ENCODE results near the gene ASTN1. TPM values are rescaled to one million over a fixed set of nuclear protein-coding genes. Genes with fewer than 3 reads are reported as not detected.

The ASTN1 gene
- total RNA-seq, 1 experiment from 2014 or later = not detected

GRCh38 chr1:177043597-177043996, 120.9 kb downstream of the ASTN1 start:
- DNase-seq (ENCODE audit: low spot score) = no peak

GRCh38 chr1:177035586-177035985, 128.9 kb downstream of the ASTN1 start:
- DNase-seq (ENCODE audit: low spot score) = no peak

GRCh38 chr1:177033628-177034027, 130.9 kb downstream of the ASTN1 start:
- no peak for DNase-seq (ENCODE audit: low spot score)

GRCh38 chr1:177032434-177032833, 132.1 kb downstream of the ASTN1 start:
- no peak for DNase-seq (ENCODE audit: low spot score)

GRCh38 chr1:177024623-177025022, 139.9 kb downstream of the ASTN1 start:
- DNase-seq (ENCODE audit: low spot score) = no peak

GRCh38 chr1:177023726-177024125, 140.8 kb downstream of the ASTN1 start:
- DNase-seq (ENCODE audit: low spot score) = no peak

GRCh38 chr1:177023249-177023648, 141.3 kb downstream of the ASTN1 start:
- DNase-seq (ENCODE audit: low spot score) = no peak

GRCh38 chr1:177021687-177022086, 142.8 kb downstream of the ASTN1 start:
- no peak for DNase-seq (ENCODE audit: low spot score)

- DNase-seq (ENCODE audit: low spot score) = no peak
Measured at GRCh38 chr1:177020851-177021589, 143.5 kb downstream of the ASTN1 start.

- no peak for DNase-seq (ENCODE audit: low spot score)
Measured at GRCh38 chr1:177017287-177017852, 147.1 kb downstream of the ASTN1 start.

- no peak for DNase-seq (ENCODE audit: low spot score)
Measured at GRCh38 chr1:177014325-177014724, 150.2 kb downstream of the ASTN1 start.

GRCh38 chr1:177012342-177012925, 152.1 kb downstream of the ASTN1 start:
- no peak for DNase-seq (ENCODE audit: low spot score)

GRCh38 chr1:177011508-177011907, 153.0 kb downstream of the ASTN1 start:
- DNase-seq (ENCODE audit: low spot score) = no peak

GRCh38 chr1:177010211-177010825, 154.2 kb downstream of the ASTN1 start:
- DNase-seq (ENCODE audit: low spot score) = no peak

- no peak for DNase-seq (ENCODE audit: low spot score)
Measured at GRCh38 chr1:177008653-177009052, 155.9 kb downstream of the ASTN1 start.

- no peak for DNase-seq (ENCODE audit: low spot score)
Measured at GRCh38 chr1:177007437-177008161, 156.9 kb downstream of the ASTN1 start.

- DNase-seq (ENCODE audit: low spot score) = no peak
Measured at GRCh38 chr1:177002891-177003290, 161.6 kb downstream of the ASTN1 start.

GRCh38 chr1:177001556-177001955, 163.0 kb downstream of the ASTN1 start:
- no peak for DNase-seq (ENCODE audit: low spot score)

GRCh38 chr1:176998183-176998795, 166.2 kb downstream of the ASTN1 start:
- DNase-seq (ENCODE audit: low spot score) = no peak

- DNase-seq (ENCODE audit: low spot score) = no peak
Measured at GRCh38 chr1:176996456-176997090, 167.9 kb downstream of the ASTN1 start.
